Common myeloid progenitor, CD34-positive (primary cell): Measurements from ENCODE around the gene NT5M.

Source experiments
- CTCF ChIA-PET: fragments of 350-600 bp; sonication (Branson Sonifier 250); formaldehyde crosslinking; loops from one replicate; lab custom pipeline; 2021; ENCODE audit warnings: antibody characterized with exemption; lab: Charles Lee
- POLR2A ChIA-PET: fragments of 350-600 bp; sonication (Branson Sonifier 250); formaldehyde crosslinking; loops from one replicate; lab custom pipeline; 2021; ENCODE audit warnings: antibody characterized with exemption; lab: Charles Lee
- DNase-seq, 3 donors: peaks; one replicate each; pipeline versions ENCODE4 v3.0.0 to v3.0.0-alpha.2; 2013
- H3K27ac ChIP-seq, 2 experiments: 1 replicate in 1 of 2; 2 replicates in 1 of 2; pipeline ENCODE4 v1.7.0; 2013; ENCODE audit warnings: inconsistent platforms in 2 of 2, low read length in 2 of 2, mild to moderate bottlenecking in 2 of 2, low read depth in 1 of 2, moderate library complexity in 1 of 2; ENCODE audit not compliant: severe bottlenecking in 2 of 2, insufficient read depth in 1 of 2, poor library complexity in 1 of 2
- H3K27me3 ChIP-seq, 5 experiments: replicated peaks in 2 of 5; 1 replicate in 3 of 5; 2 replicates in 2 of 5; pipeline versions ENCODE4 v1.6.1 to v1.7.0; 2013; ENCODE audit warnings: low read length in 4 of 5, mild to moderate bottlenecking in 2 of 5, moderate library complexity in 2 of 5, inconsistent platforms in 1 of 5; ENCODE audit not compliant: insufficient read depth in 5 of 5, control insufficient read depth in 4 of 5
- H3K36me3 ChIP-seq, 4 experiments: 1 replicate in 2 of 4; 2 replicates in 2 of 4; pipeline versions ENCODE4 v1.6.1 to v1.7.0; 2013; ENCODE audit warnings: low read length in 3 of 4, control low read depth in 1 of 4, mild to moderate bottlenecking in 1 of 4; ENCODE audit not compliant: control insufficient read depth in 4 of 4, insufficient read depth in 4 of 4
- H3K4me1 ChIP-seq, 4 experiments: 1 replicate in 3 of 4; 2 replicates in 1 of 4; pipeline versions ENCODE4 v1.6.1 to v1.7.1; 2013; ENCODE audit warnings: low read length in 3 of 4, mild to moderate bottlenecking in 3 of 4, control low read depth in 1 of 4, inconsistent platforms in 1 of 4, moderate library complexity in 1 of 4; ENCODE audit not compliant: control insufficient read depth in 4 of 4, insufficient read depth in 4 of 4; ENCODE audit errors: control extremely low read depth in 1 of 4
- H3K4me3 ChIP-seq, 7 experiments: 1 replicate in 4 of 7; 2 replicates in 3 of 7; pipeline versions ENCODE4 v1.5.1 to v1.7.0; 2013; ENCODE audit warnings: mild to moderate bottlenecking in 7 of 7, low read length in 6 of 7, moderate library complexity in 6 of 7, inconsistent platforms in 2 of 7, low read depth in 2 of 7, control low read depth in 1 of 7; ENCODE audit not compliant: insufficient read depth in 4 of 7, control insufficient read depth in 1 of 7; ENCODE audit errors: extremely low read depth in 1 of 7
- H3K9me3 ChIP-seq, 5 experiments: 1 replicate in 4 of 5; 2 replicates in 1 of 5; pipeline versions ENCODE4 v1.6.1 to v1.7.1; 2013; ENCODE audit warnings: low read length in 4 of 5, mild to moderate bottlenecking in 2 of 5, inconsistent platforms in 1 of 5, low read depth in 1 of 5, moderate library complexity in 1 of 5; ENCODE audit not compliant: control insufficient read depth in 4 of 5, insufficient read depth in 2 of 5; ENCODE audit errors: control extremely low read depth in 1 of 5
- WGBS: methylation state at CpG from one replicate; pipeline ENCODE4 v1.1.5; 2013; ENCODE audit not compliant: insufficient coverage; 5-methylcytosine and 5-hydroxymethylcytosine counted together

NT5M gene

DNA sequence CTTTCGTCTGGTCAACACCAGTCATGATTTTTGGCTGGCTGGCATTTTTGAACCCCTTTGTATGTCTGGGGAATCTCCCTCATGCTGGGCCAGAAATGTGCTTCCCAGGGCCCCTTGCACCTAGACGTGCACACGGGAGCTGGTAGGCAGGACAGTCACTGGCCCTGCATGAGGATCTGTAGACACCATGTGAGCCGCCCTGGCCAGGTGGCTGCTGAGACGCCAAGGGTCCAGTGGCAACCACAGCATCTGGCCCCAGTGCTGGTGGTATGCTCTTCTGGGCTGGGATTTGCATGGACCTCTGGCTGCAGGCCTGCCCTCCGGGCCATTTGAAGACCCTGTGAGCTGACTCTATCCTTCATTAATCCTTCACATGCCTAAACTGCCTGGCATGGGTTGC, 67.5 kb downstream of the NT5M start:
- ChIA-PET POLR2A (no interaction called here), CTCF (interaction anchor here (1.0 to 1.5 kb wide), 3 partner anchors 17 to 127 kb away, joined by 3 to 4 read pairs (median 3); no protein-coding TSS in a partner anchor)
- Histone ChIP-seq H3K27me3 (no peaks in the 10 kb centered on the region), H3K27ac (no peak overlapping the region), H3K36me3 (no peaks in the 10 kb centered on the region), H3K4me1 (peaks cover 0 to 2% (median 0%) of the 10 kb centered on the region in 4 experiments), H3K4me3 (no peak overlapping the region), H3K9me3 (peaks cover 0 to 6% (median 0%) of the 10 kb centered on the region in 5 experiments)
- WGBS = 100% methylated on average over 4 of the region's 6 CpGs
- no peak for DNase-seq

DNA sequence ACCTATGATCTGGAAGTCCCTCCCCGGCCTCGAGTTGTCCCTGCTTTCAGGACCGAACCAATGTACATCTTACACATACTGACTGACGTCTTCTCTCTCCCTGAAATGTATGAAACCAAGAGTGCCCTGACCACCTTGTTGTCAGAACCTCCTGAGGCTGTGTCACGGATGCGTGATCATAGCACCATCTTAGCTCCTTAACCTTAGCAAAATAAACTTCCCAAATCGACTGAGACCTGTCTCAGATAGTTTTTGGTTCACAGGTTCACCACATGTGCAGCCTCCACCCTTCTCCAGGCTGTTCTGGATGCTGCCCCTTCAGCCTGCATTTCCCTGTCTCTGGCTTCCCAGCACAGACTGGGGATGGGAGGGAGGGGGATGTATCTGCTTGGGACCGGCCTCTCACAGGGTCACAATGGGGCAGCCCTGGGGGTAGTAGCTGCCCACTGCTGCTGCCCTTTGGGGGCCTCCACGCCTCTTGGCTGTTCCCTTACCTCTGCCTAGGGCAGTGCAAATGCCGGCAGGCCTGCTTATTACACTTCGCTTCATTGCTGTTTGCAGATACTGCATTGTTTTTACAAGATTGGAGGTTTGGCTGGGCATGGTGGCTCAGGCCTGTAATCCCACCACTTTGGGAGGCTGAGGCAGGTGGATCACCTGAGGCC, 69.8 kb downstream of the NT5M start:
- Histone ChIP-seq H3K27ac (no peak overlapping the region), H3K4me3 (no peak overlapping the region), H3K9me3 (no peaks in the 10 kb centered on the region), H3K27me3 (no peaks in the 10 kb centered on the region), H3K4me1 (no peaks in the 10 kb centered on the region), H3K36me3 (no peaks in the 10 kb centered on the region)
- ChIA-PET POLR2A (no interaction called here), CTCF (interaction anchor here (1.3 to 1.7 kb wide), 2 partner anchors 13 to 196 kb away, joined by 3 read pairs; no protein-coding TSS in a partner anchor)
- DNase-seq = no peak
- 85% methylated on average over 10 of the region's 11 CpGs for WGBS

DNA sequence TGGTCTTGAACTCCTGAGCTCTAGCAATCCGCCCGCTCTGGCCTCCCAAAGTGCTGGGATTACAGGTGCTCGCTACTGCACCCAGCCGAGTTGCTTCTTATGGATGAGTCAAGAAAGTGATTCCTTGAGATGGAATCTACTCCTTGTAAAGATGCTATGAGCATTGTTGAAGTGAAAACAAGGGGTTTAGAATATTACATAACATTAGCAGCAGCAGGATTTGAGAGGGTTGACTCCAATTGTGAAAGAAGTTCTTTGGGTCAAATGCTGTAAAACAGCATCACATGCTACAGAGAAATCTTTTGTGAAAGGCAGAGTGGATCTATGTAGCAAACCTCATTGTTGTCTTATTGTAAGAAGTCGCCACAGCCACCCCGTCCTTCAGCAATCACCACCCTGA, 72.7 kb downstream of the NT5M start:
- Histone ChIP-seq H3K9me3 (no peaks in the 10 kb centered on the region), H3K27ac (no peak overlapping the region), H3K4me1 (peaks cover 0 to 11% (median 3%) of the 10 kb centered on the region in 4 experiments), H3K36me3 (no peaks in the 10 kb centered on the region), H3K4me3 (no peak overlapping the region), H3K27me3 (no peaks in the 10 kb centered on the region)
- WGBS = 84% methylated on average over 4 of the region's 6 CpGs
- no peak for DNase-seq
- ChIA-PET CTCF (interaction anchor here (1.0 kb wide), 1 partner anchor 21 kb away, joined by 3 read pairs; no protein-coding TSS in a partner anchor), POLR2A (no interaction called here)

DNA sequence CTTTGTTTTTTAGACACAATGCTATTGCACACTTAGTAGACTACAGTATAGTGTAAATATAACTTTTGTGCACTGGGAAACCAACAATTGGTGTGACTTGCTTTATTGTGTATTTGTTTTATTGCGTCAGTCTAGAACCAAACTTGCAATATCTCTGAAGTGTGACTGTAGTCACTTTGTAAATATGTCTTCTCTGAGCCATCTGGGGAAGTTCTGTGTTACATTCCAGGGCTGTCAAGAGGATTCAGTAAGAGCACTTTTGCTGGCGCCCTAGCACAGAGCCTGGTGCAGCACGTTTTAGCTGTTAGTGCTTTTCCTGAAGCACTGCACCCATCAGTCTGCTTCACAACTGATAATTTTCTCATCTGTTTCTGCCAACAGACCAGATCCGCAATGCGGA, 73.2 kb downstream of the NT5M start:
- no peak overlapping the region for H3K27ac ChIP-seq
- no peak overlapping the region for H3K4me3 ChIP-seq
- no peaks in the 10 kb centered on the region for H3K9me3 ChIP-seq
- no peaks in the 10 kb centered on the region for H3K27me3 ChIP-seq
- ChIA-PET CTCF (no interaction called here), POLR2A (no interaction called here)
- no peak for DNase-seq
- H3K4me1 ChIP-seq = peaks cover 0 to 11% (median 3%) of the 10 kb centered on the region in 4 experiments
- no peaks in the 10 kb centered on the region for H3K36me3 ChIP-seq
- 100% methylated on average over 3 of the region's 5 CpGs for WGBS

DNA sequence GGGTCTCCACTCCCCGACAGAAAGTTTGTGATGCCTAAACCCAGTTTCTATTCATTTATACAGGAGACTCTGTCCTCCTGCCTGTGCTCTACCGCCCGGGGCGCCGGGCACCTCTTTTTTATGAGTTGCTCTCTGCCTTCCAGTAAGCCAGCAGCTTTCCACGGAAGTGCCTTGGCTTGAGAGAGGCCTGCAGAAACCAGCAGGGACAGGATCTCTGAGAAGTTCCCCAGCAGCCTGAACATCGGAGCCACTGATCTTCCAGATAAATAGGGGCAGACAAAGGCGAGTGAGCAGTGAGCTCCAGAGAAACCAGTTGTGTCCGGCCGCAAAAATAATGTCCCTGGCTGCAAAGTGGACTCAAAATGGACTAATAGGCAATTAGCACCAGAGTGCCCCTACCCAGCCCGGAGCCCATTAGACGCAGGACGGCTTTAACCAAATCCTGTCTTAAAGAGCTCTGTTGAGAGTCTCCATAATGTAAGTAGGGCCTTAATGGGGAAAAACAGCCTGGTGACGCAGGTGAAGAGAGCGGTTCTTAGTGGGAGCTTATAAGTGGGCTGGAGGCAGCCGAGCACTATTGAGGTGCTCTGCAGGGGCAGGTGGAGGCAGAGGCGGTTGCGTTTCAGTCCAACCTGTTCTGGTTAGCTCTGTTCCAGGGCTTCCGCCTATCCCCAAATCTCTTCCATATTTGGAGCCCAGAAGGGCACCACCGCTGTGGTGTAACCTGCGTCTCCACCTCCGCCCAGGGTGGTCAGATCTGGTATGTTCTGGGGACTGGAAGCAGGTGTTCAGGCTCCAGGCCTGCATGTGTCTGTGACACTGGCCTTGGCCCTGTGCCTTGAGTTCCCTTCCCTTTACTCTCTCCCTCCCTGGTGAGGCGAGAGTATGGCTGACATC, 74.1 kb downstream of the NT5M start:
- WGBS = 96% methylated on average over 19 of the region's 23 CpGs
- ChIA-PET CTCF (interaction anchor here (0.9 kb wide), 1 partner anchor 120 kb away, joined by 3 read pairs; no protein-coding TSS in a partner anchor), POLR2A (no interaction called here)
- DNase-seq = no peak
- Histone ChIP-seq H3K27ac (no peak overlapping the region), H3K27me3 (no peaks in the 10 kb centered on the region), H3K9me3 (no peaks in the 10 kb centered on the region), H3K4me3 (no peak overlapping the region), H3K36me3 (no peaks in the 10 kb centered on the region), H3K4me1 (peaks cover 0 to 12% (median 3%) of the 10 kb centered on the region in 4 experiments)

DNA sequence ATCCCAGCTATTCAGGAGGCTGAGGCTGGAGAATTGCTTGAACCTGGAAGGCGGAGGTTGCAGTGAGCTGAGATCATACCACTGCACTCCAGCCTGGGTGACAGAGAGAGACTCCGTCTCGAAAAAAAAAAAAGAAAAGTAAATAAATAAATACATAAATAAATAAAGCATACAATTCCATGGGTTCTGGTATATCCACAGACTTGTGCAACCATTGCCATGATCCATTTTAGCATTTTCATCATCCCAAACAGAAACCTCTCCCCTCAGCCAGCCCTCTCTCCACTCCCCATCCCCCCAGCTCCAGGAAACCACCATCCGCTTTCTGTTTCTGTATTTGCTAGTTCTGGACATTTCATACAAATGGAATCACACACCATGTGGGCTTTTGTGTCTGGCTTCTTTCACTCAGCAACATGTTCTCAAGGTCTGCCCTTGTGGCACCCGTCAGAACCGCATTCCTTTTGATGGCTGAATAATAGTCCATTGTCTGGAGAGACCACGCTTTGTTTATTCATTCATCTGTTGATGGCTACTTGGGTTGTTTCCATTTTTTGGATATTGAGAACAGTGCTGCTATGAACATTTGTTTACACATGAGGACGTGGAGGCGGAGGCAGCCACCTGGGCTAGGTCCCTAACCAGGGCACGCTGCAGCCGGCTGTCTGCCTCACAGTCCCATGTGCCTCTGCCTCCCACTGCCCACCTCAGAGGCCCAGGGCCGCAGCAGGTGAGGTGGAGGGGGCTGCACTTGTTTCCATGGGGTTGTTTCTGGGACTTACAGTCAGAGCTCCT, 76.2 kb downstream of the NT5M start:
- H3K4me1 ChIP-seq = peaks cover 0 to 22% (median 7%) of the 10 kb centered on the region in 4 experiments
- POLR2A ChIA-PET = no interaction called here
- H3K27me3 ChIP-seq = no peaks in the 10 kb centered on the region
- CTCF ChIA-PET = interaction anchor here (1.1 to 1.2 kb wide), 2 partner anchors 12 to 38 kb away, joined by 3 to 4 read pairs; no protein-coding TSS in a partner anchor
- H3K9me3 ChIP-seq = no peaks in the 10 kb centered on the region
- 95% methylated on average over 7 of the region's 12 CpGs for WGBS
- DNase-seq = peak in 2 of 3 donors; percentile 46 to 56
- H3K4me3 ChIP-seq = no peak overlapping the region
- H3K36me3 ChIP-seq = no peaks in the 10 kb centered on the region
- no peak overlapping the region for H3K27ac ChIP-seq
